ENCODE measurements around the gene RAET1G.

GRCh38 chr6:149898966-149899365 lies 24.0 kb downstream of the RAET1G start:
- TF ChIP-seq, protein P1, sequence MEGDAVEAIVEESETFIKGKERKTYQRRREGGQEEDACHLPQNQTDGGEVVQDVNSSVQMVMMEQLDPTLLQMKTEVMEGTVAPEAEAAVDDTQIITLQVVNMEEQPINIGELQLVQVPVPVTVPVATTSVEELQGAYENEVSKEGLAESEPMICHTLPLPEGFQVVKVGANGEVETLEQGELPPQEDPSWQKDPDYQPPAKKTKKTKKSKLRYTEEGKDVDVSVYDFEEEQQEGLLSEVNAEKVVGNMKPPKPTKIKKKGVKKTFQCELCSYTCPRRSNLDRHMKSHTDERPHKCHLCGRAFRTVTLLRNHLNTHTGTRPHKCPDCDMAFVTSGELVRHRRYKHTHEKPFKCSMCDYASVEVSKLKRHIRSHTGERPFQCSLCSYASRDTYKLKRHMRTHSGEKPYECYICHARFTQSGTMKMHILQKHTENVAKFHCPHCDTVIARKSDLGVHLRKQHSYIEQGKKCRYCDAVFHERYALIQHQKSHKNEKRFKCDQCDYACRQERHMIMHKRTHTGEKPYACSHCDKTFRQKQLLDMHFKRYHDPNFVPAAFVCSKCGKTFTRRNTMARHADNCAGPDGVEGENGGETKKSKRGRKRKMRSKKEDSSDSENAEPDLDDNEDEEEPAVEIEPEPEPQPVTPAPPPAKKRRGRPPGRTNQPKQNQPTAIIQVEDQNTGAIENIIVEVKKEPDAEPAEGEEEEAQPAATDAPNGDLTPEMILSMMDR (conservative IDR thresholded peaks at IDR 0.05; ENCODE audit: low read length): no peak
- TF ChIP-seq EZH2phosphoT487 (IDR thresholded peaks at IDR 0.05; ENCODE audit: borderline replicate concordance, low read depth, low read length): no peak

All from OCI-LY7 (cell line).